Sigmoid colon (tissue), 4 donors: ENCODE measurements around the gene CYLC2.

Experiments used
- CTCF ChIP-seq, 4 experiments: fragments of 450-650 bp in 3 of 4; fragments of 200-600 bp in 1 of 4; IDR thresholded peaks; one replicate each; pipeline ENCODE4 v1.5.1; 2016 to 2019; ENCODE audit warnings: antibody characterized with exemption in 4 of 4, mild to moderate bottlenecking in 3 of 4, moderate library complexity in 2 of 4
- EP300 ChIP-seq, 4 donors: sonication (generic); formaldehyde crosslinking; IDR thresholded peaks; one replicate each; pipeline ENCODE4 v1.6.1; 2017; ENCODE audit warnings: antibody characterized with exemption in 4 of 4
- POLR2AphosphoS5 ChIP-seq, 4 donors: sonication (generic); formaldehyde crosslinking; IDR thresholded peaks; one replicate each; pipeline ENCODE4 v1.6.1; 2017; ENCODE audit warnings: antibody characterized with exemption in 4 of 4

- no peak for TF ChIP-seq CTCF (IDR thresholded peaks at IDR 0.05)
- TF ChIP-seq EP300 (IDR thresholded peaks at IDR 0.05): no peak
- TF ChIP-seq POLR2AphosphoS5 (IDR thresholded peaks at IDR 0.05): no peak
These were observed 27.2 kb upstream of the CYLC2 start for GRCh38 chr9:102967979-102968378.
